Subcutaneous abdominal adipose tissue (tissue), 5 donors: ENCODE data around the gene HES3.

Experiments used
- H3K27ac ChIP-seq: one replicate; pipeline ENCODE4 v1.7.0; 2013; ENCODE audit warnings: low read depth, mild to moderate bottlenecking, inconsistent platforms, low read length, moderate library complexity
- H3K27me3 ChIP-seq, 5 donors: one replicate each; pipeline ENCODE4 v1.7.0; 2013; ENCODE audit warnings: low read length in 5 of 5, inconsistent platforms in 1 of 5; ENCODE audit not compliant: control insufficient read depth in 5 of 5, insufficient read depth in 4 of 5
- H3K36me3 ChIP-seq, 5 donors: one replicate each; pipeline ENCODE4 v1.7.0; 2013; ENCODE audit warnings: low read length in 5 of 5; ENCODE audit not compliant: control insufficient read depth in 5 of 5, insufficient read depth in 5 of 5
- H3K4me1 ChIP-seq, 5 donors: one replicate each; pipeline ENCODE4 v1.7.0; 2013; ENCODE audit warnings: low read length in 5 of 5, mild to moderate bottlenecking in 3 of 5, moderate library complexity in 1 of 5; ENCODE audit not compliant: control insufficient read depth in 5 of 5, insufficient read depth in 5 of 5
- H3K4me3 ChIP-seq, 5 donors: one replicate each; pipeline ENCODE4 v1.7.0; 2013; ENCODE audit warnings: low read length in 5 of 5, low read depth in 1 of 5
- H3K9ac ChIP-seq, 5 donors: one replicate each; pipeline ENCODE4 v1.7.0; 2013; ENCODE audit warnings: low read length in 5 of 5, mild to moderate bottlenecking in 4 of 5, moderate library complexity in 3 of 5
- H3K9me3 ChIP-seq, 5 donors: one replicate each; pipeline ENCODE4 v1.7.0; 2013; ENCODE audit warnings: low read length in 5 of 5; ENCODE audit not compliant: control insufficient read depth in 5 of 5
- donor health status: healthy.
- donor health status: healthy.
- donor health status: healthy.
- donor health status: healthy.
- donor health status: healthy.

HES3 gene

DNA sequence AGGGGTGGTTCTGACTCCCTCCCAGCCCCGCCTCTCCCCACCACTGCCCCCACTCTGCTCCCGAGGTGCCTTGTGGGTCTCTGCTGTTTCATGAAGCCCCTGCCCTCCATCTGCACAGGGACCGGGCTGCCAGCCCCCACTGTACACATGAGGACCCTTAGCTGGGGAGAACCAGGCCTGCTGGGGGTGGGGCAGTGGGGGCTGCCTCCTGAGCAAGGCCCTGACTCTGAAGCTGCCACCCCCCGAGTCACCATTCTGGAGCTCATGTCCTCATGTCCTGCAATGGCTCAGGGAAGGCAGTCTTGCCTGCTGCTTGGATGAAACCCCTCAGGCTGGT is 8.4 kb downstream of the HES3 start:
- no peaks in the 10 kb centered on the region for H3K9me3 ChIP-seq
- no peak overlapping the region for H3K27ac ChIP-seq
- H3K27me3 ChIP-seq = peaks cover 8 to 33% (median 22%) of the 10 kb centered on the region in 5 donors
- H3K4me3 ChIP-seq = no peak overlapping the region
- H3K4me1 ChIP-seq = peaks cover 0 to 20% (median 17%) of the 10 kb centered on the region in 5 donors
- H3K36me3 ChIP-seq = peaks cover 0 to 15% (median 8%) of the 10 kb centered on the region in 5 donors
- no peak overlapping the region for H3K9ac ChIP-seq

DNA sequence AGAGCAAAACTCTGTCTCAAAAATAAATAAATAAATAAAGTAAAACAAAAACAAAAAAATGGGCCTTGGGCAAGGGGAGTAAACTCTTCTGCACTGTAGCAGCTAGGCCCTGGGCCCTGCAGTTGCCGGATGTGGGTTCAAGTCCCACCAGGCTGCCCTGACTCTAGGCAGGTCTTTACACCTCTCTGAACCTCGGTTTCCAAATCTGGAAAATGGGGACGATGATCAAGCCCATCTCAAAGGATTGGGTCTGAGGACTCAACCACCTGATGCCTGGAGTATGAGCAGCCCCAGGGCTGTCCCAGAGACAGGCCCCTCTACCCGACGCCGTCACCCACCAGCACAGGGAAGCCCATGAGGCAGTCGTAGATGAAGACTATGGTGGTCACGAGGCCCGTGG is 9.4 kb downstream of the HES3 start:
- H3K9me3 ChIP-seq = no peaks in the 10 kb centered on the region
- peaks cover 0 to 26% (median 22%) of the 10 kb centered on the region in 5 donors for H3K4me1 ChIP-seq
- no peak overlapping the region for H3K4me3 ChIP-seq
- peaks cover 0 to 15% (median 8%) of the 10 kb centered on the region in 5 donors for H3K36me3 ChIP-seq
- H3K27ac ChIP-seq = no peak overlapping the region
- H3K27me3 ChIP-seq = peaks cover 3 to 25% (median 19%) of the 10 kb centered on the region in 5 donors
- no peak overlapping the region for H3K9ac ChIP-seq

DNA sequence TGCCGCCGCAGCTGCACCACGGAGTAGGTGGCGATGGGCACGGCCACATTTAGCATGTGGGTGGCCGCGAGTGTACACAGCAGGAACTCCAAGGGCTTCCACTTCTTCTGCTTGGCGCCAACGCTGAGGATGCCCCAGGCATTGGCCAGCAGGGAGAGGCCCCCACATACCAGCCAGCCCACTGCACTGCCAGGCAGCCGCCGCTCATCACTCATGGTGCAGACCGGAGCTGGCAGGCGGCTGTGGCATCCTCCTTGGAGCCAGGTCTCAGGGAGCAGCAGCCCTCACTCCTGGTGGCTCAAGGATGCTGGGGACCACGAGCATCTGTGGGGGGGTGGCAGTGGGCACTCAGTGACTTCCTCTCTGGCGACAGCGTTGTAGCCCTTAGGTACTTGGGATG is 10.7 kb downstream of the HES3 start:
- H3K4me1 ChIP-seq = peaks cover 0 to 26% (median 22%) of the 10 kb centered on the region in 5 donors
- no peak overlapping the region for H3K9ac ChIP-seq
- H3K36me3 ChIP-seq = peaks cover 0 to 15% (median 8%) of the 10 kb centered on the region in 5 donors
- no peak overlapping the region for H3K4me3 ChIP-seq
- H3K9me3 ChIP-seq = no peaks in the 10 kb centered on the region
- H3K27ac ChIP-seq = no peak overlapping the region
- H3K27me3 ChIP-seq = peaks cover 3 to 20% (median 12%) of the 10 kb centered on the region in 5 donors

DNA sequence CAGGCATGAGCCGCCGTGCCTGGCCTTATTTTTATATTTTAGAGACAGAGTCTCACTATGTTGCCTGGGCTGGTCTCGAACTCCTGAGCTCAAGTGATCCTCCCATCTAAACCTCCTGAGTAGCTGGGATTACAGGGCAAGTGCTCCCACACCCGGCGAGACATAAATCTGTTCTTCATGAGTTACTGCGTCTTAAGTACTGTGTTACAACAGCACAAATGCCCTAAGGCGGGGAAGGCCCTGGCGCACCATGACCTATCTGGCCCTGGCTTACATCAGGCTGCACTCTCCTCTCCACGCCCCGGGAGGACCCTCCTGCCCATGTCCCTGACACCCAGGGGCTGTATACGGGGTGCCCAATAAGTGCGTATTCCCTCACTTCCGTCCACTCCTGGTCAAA is 12.7 kb downstream of the HES3 start:
- no peak overlapping the region for H3K9ac ChIP-seq
- H3K4me1 ChIP-seq = peaks cover 0 to 35% (median 30%) of the 10 kb centered on the region in 5 donors
- no peaks in the 10 kb centered on the region for H3K9me3 ChIP-seq
- no peak overlapping the region for H3K4me3 ChIP-seq
- H3K27me3 ChIP-seq = peaks cover 0 to 5% (median 0%) of the 10 kb centered on the region in 5 donors
- peaks cover 0 to 15% (median 8%) of the 10 kb centered on the region in 5 donors for H3K36me3 ChIP-seq
- H3K27ac ChIP-seq = no peak overlapping the region

DNA sequence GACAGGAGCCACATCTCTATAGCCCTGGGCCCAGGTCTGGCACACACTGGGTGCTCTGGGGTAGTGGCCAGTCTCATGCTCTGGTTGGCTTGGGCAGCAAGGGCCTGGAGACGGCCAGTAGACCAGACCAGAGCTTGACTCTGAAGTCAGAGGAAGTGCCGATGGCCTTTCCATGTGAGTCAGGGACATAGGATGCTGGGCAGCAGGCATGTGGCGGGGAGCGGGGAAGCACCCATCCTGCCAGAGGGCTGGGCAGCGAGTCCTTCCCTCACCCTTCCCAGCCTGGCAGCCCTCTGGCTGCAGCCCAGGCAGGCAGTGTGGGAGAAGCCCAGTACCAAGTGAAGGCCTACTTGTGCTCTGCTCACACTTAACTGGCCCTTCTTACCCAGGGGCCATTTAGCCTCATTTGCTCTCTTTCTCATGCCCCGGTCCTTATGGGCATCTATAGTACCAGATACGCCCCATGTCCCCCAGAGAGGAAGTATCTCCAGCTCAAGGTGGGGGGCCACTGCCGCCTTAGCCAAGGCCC is 13.6 kb downstream of the HES3 start:
- Histone ChIP-seq H3K9ac (no peak overlapping the region), H3K9me3 (no peaks in the 10 kb centered on the region), H3K27me3 (peaks cover 0 to 5% (median 0%) of the 10 kb centered on the region in 5 donors), H3K4me1 (peaks cover 0 to 43% (median 35%) of the 10 kb centered on the region in 5 donors), H3K27ac (no peak overlapping the region), H3K4me3 (no peak overlapping the region), H3K36me3 (peaks cover 0 to 15% (median 8%) of the 10 kb centered on the region in 5 donors)

DNA sequence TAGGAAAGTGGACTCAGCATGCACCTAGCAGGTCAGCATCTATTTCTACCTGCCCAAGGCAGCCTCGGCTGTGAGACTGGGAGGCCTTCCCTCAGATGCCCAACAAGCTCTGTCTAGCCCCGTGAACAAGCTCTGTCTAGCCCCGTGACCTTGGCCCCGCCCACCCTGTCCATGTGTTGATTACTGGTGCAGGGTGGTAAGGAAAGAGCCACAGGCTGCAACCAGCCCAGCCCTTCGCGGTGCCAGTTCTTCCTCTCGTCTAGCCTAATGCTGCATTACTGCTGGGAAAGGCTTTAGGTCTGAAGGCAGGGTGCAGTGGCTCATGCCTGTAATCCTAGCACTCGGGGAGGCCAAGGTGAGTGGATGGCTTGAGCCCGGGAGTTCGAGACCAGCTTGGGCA is 14.7 kb downstream of the HES3 start:
- Histone ChIP-seq H3K9ac (no peak overlapping the region), H3K27me3 (peaks cover 0 to 5% (median 0%) of the 10 kb centered on the region in 5 donors), H3K9me3 (no peaks in the 10 kb centered on the region), H3K4me1 (peaks cover 2 to 54% (median 45%) of the 10 kb centered on the region in 5 donors), H3K27ac (no peak overlapping the region), H3K4me3 (no peak overlapping the region), H3K36me3 (peaks cover 0 to 11% (median 8%) of the 10 kb centered on the region in 5 donors)

DNA sequence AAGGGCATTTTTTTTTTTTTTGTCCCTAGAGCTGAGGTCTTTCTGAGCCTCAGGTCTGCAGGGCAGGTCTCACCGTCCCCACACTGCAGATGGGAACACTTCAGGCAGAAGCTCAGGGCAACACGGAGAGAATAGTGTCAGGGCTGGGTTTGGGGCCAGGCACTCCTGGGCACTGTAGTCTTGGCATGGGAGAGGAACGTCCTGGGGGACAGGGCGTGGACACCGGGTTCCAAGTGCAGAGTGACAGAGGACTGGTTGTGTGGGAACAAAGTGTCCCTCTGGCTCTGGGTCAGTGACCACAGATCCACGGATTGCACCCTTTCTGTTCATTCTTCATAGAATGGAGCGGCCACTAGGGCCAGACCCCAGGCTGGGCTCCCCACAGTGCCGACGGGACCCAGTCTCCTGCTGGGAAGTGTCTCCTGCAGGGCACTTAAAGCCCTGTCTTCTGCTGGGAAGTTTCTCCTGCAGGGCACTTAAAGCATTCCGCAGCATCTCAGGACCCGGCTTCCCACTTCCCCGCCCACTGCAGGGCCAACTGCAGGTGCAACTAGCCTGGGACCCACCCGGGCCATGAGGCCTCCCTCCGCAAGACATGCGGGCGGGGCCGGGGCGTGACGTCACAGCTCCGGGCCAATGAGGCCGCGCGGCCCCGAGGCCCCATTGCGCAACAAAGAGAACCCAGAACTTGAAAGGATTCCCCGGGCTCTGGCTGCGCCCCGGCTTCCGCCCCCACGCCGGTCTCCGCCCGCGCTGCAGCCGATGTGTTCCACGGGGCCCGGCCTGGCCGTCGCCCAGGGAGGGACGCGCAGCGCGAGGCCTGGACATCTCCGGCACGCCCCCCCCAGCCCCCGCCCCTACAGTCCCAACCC is 15.7 kb downstream of the HES3 start:
- Histone ChIP-seq H3K9ac (no peak overlapping the region), H3K9me3 (no peaks in the 10 kb centered on the region), H3K36me3 (peaks cover 0 to under 1% (median 0%) of the 10 kb centered on the region in 5 donors), H3K27me3 (peaks cover 0 to 2% (median 0%) of the 10 kb centered on the region in 5 donors), H3K4me1 (peaks cover 2 to 62% (median 48%) of the 10 kb centered on the region in 5 donors), H3K4me3 (peak overlapping the region; percentile 3 to 67 (median 19)), H3K27ac (no peak overlapping the region)

DNA sequence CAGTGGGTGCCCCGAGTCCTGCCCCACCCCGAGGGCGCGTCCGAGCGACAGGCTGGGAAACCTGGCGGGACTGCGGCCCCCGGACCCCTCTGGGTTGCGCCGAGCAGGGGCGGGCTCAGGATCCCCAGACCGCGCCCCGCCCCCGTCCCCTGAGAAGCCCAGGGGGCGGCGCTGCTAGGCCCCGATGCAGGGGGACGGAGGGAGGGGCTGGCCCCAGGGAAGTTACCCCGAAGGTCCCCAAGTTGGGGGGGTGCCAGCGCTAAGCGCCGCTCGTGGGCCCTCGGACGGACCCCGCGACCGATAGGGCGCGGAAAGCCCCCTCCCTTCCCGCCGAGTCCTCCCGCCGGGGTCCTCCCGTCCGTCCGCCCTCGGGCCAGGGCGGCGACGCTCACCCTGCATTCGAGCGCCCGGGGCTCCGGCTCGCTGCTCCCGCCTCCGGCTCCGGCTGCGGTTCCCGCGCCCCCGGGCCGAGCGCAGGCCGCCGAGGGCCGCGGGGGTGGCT is 16.5 kb downstream of the HES3 start:
- H3K4me1 ChIP-seq = peaks cover 2 to 62% (median 48%) of the 10 kb centered on the region in 5 donors
- no peak overlapping the region for H3K27ac ChIP-seq
- peaks cover 0 to 2% (median 0%) of the 10 kb centered on the region in 5 donors for H3K27me3 ChIP-seq
- H3K9me3 ChIP-seq = no peaks in the 10 kb centered on the region
- H3K4me3 ChIP-seq = peak overlapping the region in 4 of 5 donors; percentile 22 to 67 (median 58)
- H3K9ac ChIP-seq = peak overlapping the region in 1 of 5 donors; percentile 64
- H3K36me3 ChIP-seq = no peaks in the 10 kb centered on the region

DNA sequence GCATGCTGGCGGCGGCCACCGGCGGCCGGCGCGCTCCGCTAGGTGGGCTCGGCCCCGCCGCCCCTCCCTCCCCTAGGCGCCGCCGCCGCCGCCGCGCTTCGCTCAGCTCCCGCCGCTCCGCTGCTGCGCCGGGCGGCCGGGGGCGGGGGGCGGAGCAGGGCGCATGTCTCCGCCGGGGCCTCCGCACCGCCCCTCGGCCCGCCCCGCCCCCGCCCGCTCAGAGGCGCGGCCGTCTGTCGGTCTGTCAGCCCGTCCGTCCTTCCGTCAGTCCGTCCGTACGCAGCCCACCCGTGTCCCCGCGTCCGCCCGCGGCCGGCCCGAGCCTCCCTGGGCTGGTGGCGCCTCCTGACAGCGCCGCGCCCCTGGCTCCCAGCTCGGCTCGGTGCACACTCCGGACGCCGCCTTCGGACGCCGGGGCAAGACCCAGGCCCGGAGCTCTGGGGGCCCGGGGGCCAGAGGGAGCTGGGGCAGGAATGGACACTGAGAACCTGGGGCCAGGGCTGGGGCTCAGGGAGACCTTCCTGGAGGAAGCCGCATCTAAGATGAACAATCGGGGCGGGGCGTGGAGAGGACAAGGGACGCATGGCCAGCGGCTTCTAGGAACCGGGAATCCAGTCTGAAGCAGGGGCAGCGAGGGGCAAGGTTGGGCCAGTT is 17.1 kb downstream of the HES3 start, which contains the start of gene GPR153:
Gene GPR153 (minus strand): TSS at position 138 of the 654 bp plus-strand sequence. CDS start 6,193 bp downstream, outside the sequence.
- peak within 1 kb of the TSS in 2 of 5 donors; percentile 47 to 64 for H3K9ac ChIP-seq

More for the DNA sequence above, 17.1 kb downstream of the HES3 start, which contains the start of gene GPR153:
- H3K27ac ChIP-seq = no peak within 1 kb of the TSS
- H3K4me1 ChIP-seq = peaks cover 2 to 62% (median 48%) of the 10 kb centered on the region in 5 donors
- no peaks in the 10 kb centered on the region for H3K9me3 ChIP-seq
- H3K4me3 ChIP-seq = peak within 1 kb of the TSS in 4 of 5 donors; percentile 27 to 67 (median 58)
- peaks cover 0 to 2% (median 0%) of the 10 kb centered on the region in 5 donors for H3K27me3 ChIP-seq
- H3K36me3 ChIP-seq = no peaks in the 10 kb centered on the region
